Gastrocnemius medialis (tissue), 4 donors: ENCODE measurements around the gene KCTD19.

Source experiments
- POLR2A ChIP-seq, 2 donors: fragments of 450-650 bp; IDR thresholded peaks; one replicate each; pipeline ENCODE4 v1.6.1; 2017; ENCODE audit warnings: antibody characterized with exemption in 2 of 2, mild to moderate bottlenecking in 2 of 2, moderate library complexity in 2 of 2
- TF ChIP-seq, protein P1 (sequence below), 5 experiments: fragments of 450-650 bp in 3 of 5; fragments of 200-600 bp in 2 of 5; sonication (generic) in 2 of 5; IDR thresholded peaks in 4 of 5; conservative IDR thresholded peaks in 1 of 5; 1 replicate in 4 of 5; 2 replicates in 1 of 5; pipeline ENCODE4 v1.5.1; 2016 to 2019; ENCODE audit warnings: antibody characterized with exemption in 5 of 5, mild to moderate bottlenecking in 3 of 5, moderate library complexity in 3 of 5

DNA sequence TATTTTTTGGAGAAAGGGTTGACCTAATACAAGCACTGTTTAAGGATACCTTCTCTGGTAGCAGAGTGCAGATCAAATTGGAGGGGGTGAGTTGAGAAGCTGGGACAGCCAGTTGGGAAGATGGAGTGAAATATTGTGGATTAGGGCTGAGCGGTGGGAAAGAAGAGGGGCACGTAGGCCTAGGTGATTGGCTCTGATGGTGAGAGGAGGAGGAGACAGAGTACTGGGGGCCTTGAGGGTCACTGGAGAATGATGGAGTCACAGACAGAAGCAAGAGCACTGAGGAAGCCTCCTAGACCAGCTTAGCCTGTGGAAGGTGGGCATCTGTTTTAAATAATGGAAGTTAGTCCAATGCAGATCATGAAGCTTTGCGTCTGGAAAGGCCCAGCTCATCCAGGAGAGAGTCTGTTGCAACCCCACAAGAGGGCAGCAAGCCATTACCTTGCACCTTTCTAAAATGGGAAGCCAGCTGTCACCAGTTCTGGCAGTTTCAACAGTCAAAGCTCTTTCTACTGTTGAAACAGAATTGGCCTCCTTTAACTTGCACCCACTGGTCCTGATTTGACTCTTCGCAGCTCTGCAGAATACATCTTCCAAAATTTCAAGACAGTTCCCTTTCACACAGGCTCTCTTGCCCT is 66.0 kb downstream of the KCTD19 start:
- no peak for TF ChIP-seq POLR2A (IDR thresholded peaks at IDR 0.05)
- TF ChIP-seq, protein P1, sequence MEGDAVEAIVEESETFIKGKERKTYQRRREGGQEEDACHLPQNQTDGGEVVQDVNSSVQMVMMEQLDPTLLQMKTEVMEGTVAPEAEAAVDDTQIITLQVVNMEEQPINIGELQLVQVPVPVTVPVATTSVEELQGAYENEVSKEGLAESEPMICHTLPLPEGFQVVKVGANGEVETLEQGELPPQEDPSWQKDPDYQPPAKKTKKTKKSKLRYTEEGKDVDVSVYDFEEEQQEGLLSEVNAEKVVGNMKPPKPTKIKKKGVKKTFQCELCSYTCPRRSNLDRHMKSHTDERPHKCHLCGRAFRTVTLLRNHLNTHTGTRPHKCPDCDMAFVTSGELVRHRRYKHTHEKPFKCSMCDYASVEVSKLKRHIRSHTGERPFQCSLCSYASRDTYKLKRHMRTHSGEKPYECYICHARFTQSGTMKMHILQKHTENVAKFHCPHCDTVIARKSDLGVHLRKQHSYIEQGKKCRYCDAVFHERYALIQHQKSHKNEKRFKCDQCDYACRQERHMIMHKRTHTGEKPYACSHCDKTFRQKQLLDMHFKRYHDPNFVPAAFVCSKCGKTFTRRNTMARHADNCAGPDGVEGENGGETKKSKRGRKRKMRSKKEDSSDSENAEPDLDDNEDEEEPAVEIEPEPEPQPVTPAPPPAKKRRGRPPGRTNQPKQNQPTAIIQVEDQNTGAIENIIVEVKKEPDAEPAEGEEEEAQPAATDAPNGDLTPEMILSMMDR (IDR thresholded peaks at IDR 0.05 in 4 of 5, conservative IDR thresholded peaks at IDR 0.05 in 1 of 5): peak; percentile 52 to 67 (median 54)
